ENCODE measurements around the gene SNX8.

SNX8 gene

DNA sequence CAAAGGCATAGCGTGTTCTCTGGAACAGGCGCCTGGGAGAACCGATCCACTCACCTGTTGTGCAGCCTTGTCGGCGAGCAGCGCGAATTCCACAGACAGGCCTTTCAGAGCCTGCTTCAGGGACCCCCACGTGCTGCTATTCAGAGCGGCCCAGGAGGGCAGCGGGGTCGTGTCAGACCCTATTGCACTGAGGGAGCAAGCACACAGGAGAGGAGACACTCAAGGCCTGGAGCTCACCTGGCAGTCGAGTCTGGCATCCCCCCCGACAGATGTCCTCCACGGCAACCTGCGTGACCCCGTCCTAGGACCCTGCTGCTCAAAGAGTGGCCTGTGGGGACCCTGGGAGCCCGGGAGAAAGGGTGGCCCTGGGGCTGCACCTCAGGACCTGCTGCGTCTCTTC lies 51.1 kb downstream of the SNX8 start:
- TF ChIP-seq EZH2 (IDR thresholded peaks at IDR 0.05; ENCODE audit: borderline replicate concordance, low read depth, low read length, severe bottlenecking), result no peak
- no peak for TF ChIP-seq CTCF (IDR thresholded peaks at IDR 0.05; ENCODE audit: borderline replicate concordance, extremely low read depth, low read length, poor library complexity, severe bottlenecking)
- Histone ChIP-seq H3K36me3 (ENCODE audit: insufficient read depth, low read length) (peaks cover 22% of the 10 kb centered on the region), H2AFZ (ENCODE audit: low read depth, low read length) (no peak overlapping the region), H3K9ac (ENCODE audit: low read depth, low read length) (no peak overlapping the region), H4K20me1 (ENCODE audit: insufficient read depth, low read length) (no peaks in the 10 kb centered on the region), H3K79me2 (ENCODE audit: insufficient read depth, low read length) (no peaks in the 10 kb centered on the region), H3K4me3 (ENCODE audit: low read depth in 1 of 2, low read length in 2 of 2) (no peak overlapping the region), H3K27ac (ENCODE audit: low read length) (no peak overlapping the region), H3K27me3 (ENCODE audit: insufficient read depth, low read length, poor library complexity) (no peaks in the 10 kb centered on the region), H3K9me3 (ENCODE audit: insufficient read depth, low read length, severe bottlenecking) (no peaks in the 10 kb centered on the region), H3K4me2 (ENCODE audit: insufficient read depth, low read length) (no peak overlapping the region), H3K4me1 (ENCODE audit: insufficient read depth, low read length) (no peaks in the 10 kb centered on the region)
- DNase-seq (no peak), ATAC-seq (ENCODE audit: insufficient read depth, low read depth) (no peak)

DNA sequence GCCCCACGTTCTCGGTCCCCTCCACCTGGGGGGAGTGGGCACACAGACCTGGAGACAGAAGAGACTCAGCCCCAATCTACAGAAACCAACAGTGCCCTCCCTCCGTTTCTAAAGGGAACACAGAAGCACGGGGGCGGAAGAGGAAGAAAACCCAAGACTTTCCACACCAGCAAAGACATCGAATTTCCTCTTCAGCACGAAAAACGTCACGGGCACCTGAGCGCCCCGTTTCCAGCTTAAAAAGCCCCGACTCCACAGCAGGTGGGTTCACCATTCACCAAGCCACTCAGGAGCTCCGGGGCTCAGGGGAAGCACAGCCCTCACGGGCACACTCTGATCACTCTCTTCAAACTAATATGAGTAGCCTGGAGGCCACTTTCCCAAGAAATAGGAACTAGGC lies 52.6 kb downstream of the SNX8 start:
- TF ChIP-seq CTCF (IDR thresholded peaks at IDR 0.05; ENCODE audit: borderline replicate concordance, extremely low read depth, low read length, poor library complexity, severe bottlenecking), result no peak
- no peak for TF ChIP-seq EZH2 (IDR thresholded peaks at IDR 0.05; ENCODE audit: borderline replicate concordance, low read depth, low read length, severe bottlenecking)
- DNase-seq (no peak), ATAC-seq (ENCODE audit: insufficient read depth, low read depth) (no peak)
- no peak overlapping the region for H3K4me2 ChIP-seq (ENCODE audit: insufficient read depth, low read length)
- peaks cover 32% of the 10 kb centered on the region for H3K36me3 ChIP-seq (ENCODE audit: insufficient read depth, low read length)
- no peak overlapping the region for H3K4me3 ChIP-seq (ENCODE audit: low read depth in 1 of 2, low read length in 2 of 2)
- H3K4me1 ChIP-seq (ENCODE audit: insufficient read depth, low read length), result no peaks in the 10 kb centered on the region
- H3K9me3 ChIP-seq (ENCODE audit: insufficient read depth, low read length, severe bottlenecking), result no peaks in the 10 kb centered on the region
- no peak overlapping the region for H3K27ac ChIP-seq (ENCODE audit: low read length)
- no peaks in the 10 kb centered on the region for H3K79me2 ChIP-seq (ENCODE audit: insufficient read depth, low read length)
- no peak overlapping the region for H2AFZ ChIP-seq (ENCODE audit: low read depth, low read length)
- no peaks in the 10 kb centered on the region for H3K27me3 ChIP-seq (ENCODE audit: insufficient read depth, low read length, poor library complexity)
- no peak overlapping the region for H3K9ac ChIP-seq (ENCODE audit: low read depth, low read length)
- no peaks in the 10 kb centered on the region for H4K20me1 ChIP-seq (ENCODE audit: insufficient read depth, low read length)

DNA sequence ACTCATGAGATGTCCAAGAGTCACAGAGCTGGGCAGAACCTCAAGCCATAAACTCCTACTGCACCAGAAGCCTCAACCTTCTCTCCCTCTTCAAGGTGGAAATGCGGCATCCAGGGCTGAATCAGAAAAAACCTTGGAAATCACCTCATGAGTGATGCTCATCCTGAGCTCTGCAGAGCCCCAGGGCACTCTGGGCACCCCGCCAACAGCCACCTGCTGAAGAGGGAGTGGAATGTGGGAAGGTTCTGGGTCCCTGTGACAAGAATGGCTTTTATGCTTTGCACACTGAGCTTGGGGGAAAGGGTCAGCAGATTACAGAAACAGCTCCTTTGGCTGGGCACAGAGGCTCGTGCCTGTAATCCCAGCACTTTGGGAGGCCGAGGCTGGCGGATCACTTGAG lies 53.4 kb downstream of the SNX8 start:
- DNase-seq (no peak), ATAC-seq (ENCODE audit: insufficient read depth, low read depth) (no peak)
- Histone ChIP-seq H3K27ac (ENCODE audit: low read length) (no peak overlapping the region), H3K9ac (ENCODE audit: low read depth, low read length) (no peak overlapping the region), H4K20me1 (ENCODE audit: insufficient read depth, low read length) (no peaks in the 10 kb centered on the region), H3K4me3 (ENCODE audit: low read depth in 1 of 2, low read length in 2 of 2) (no peak overlapping the region), H3K79me2 (ENCODE audit: insufficient read depth, low read length) (no peaks in the 10 kb centered on the region), H3K4me1 (ENCODE audit: insufficient read depth, low read length) (no peaks in the 10 kb centered on the region), H3K36me3 (ENCODE audit: insufficient read depth, low read length) (peaks cover 32% of the 10 kb centered on the region), H2AFZ (ENCODE audit: low read depth, low read length) (no peak overlapping the region), H3K9me3 (ENCODE audit: insufficient read depth, low read length, severe bottlenecking) (no peaks in the 10 kb centered on the region), H3K4me2 (ENCODE audit: insufficient read depth, low read length) (no peak overlapping the region), H3K27me3 (ENCODE audit: insufficient read depth, low read length, poor library complexity) (no peaks in the 10 kb centered on the region)
- TF ChIP-seq EZH2 (IDR thresholded peaks at IDR 0.05; ENCODE audit: borderline replicate concordance, low read depth, low read length, severe bottlenecking) (no peak), CTCF (IDR thresholded peaks at IDR 0.05; ENCODE audit: borderline replicate concordance, extremely low read depth, low read length, poor library complexity, severe bottlenecking) (no peak)

DNA sequence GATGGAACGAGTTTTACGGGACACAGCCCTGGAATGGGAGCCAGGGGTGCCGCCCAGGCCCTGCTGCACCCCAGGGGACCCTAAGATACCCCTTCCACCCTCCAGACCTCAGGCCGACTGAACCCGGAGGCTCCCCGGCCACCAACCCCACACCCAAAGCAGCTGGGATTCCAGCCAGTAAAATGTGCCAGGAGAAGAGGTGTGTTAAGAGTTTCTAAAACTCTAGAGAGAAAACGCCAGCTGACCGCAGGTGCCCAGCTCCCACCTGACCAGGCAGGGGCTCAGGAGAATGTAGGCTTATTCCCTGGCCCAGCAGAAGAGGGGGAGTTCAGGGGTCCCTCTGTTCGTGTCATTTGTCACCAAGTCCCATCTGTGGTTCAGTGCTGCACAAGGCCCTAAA lies 54.8 kb downstream of the SNX8 start:
- no peak overlapping the region for H3K4me3 ChIP-seq (ENCODE audit: low read depth in 1 of 2, low read length in 2 of 2)
- no peak overlapping the region for H3K27ac ChIP-seq (ENCODE audit: low read length)
- no peak overlapping the region for H2AFZ ChIP-seq (ENCODE audit: low read depth, low read length)
- no peaks in the 10 kb centered on the region for H3K27me3 ChIP-seq (ENCODE audit: insufficient read depth, low read length, poor library complexity)
- H3K36me3 ChIP-seq (ENCODE audit: insufficient read depth, low read length), result peaks cover 42% of the 10 kb centered on the region
- no peaks in the 10 kb centered on the region for H4K20me1 ChIP-seq (ENCODE audit: insufficient read depth, low read length)
- no peaks in the 10 kb centered on the region for H3K4me1 ChIP-seq (ENCODE audit: insufficient read depth, low read length)
- DNase-seq, result no peak
- H3K9ac ChIP-seq (ENCODE audit: low read depth, low read length), result no peak overlapping the region
- H3K4me2 ChIP-seq (ENCODE audit: insufficient read depth, low read length), result no peak overlapping the region
- H3K79me2 ChIP-seq (ENCODE audit: insufficient read depth, low read length), result no peaks in the 10 kb centered on the region
- TF ChIP-seq CTCF (IDR thresholded peaks at IDR 0.05; ENCODE audit: borderline replicate concordance, extremely low read depth, low read length, poor library complexity, severe bottlenecking), result no peak
- TF ChIP-seq EZH2 (IDR thresholded peaks at IDR 0.05; ENCODE audit: borderline replicate concordance, low read depth, low read length, severe bottlenecking), result no peak
- no peaks in the 10 kb centered on the region for H3K9me3 ChIP-seq (ENCODE audit: insufficient read depth, low read length, severe bottlenecking)
- ATAC-seq (ENCODE audit: insufficient read depth, low read depth), result no peak
